Hypothalamus (tissue), 51 donors: ENCODE results near the gene FOXL2.

ENCODE experiments used
- DNase-seq, 51 donors: peaks; one replicate each; lab custom pipeline; 2025; lab: John Stamatoyannopoulos, UW

FOXL2 gene

DNA sequence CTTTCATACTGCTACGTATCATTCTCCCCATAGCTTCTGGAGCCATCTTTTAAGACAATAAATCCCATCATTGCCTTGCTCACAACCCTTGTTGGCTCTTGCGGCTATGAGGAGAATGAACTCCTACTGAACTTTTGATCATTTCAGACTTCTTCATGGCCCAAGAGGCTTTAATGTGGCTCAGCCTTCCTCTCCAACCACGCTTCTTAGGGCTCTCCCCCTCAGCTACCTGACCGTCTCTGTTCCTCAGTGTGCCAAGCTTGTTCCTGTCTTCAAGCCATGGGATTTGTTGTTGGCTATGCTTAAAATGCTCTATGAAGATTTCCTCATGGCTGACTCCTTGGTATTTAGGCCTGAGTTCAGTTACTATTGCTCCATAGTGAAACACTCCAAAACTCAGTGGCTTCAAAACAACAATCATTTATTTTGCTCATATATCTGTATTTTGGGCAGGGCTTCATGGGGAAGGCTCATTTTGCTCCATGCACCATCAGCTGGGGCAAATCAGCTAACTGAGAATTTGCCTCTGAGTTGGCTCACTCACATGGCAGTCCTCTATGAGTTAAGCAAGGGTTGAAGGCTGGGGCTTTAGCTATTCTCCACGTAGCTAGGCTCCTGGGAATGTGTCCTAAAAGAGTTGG, 47.5 kb downstream of the FOXL2 start:
- no peak for DNase-seq

DNA sequence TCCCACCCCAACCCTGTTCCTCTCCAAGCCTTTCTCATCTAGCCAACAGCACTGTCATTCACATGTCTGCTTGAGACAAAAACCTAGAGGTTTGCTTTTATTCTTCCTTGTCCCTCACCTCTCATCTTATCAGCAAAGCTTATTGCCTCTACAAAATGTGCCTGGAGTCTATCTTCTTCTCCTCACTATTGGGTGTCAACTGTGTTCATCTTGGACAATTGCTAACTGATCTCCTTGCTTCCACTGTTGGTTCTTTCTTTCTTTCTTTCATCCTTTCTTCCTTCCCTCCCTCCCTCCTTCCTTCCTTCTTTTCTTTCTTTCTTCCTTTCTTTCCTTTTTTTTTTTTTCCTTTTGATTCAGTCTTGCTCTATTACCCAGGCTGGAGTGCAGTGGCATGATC, 48.2 kb downstream of the FOXL2 start:
- no peak for DNase-seq

DNA sequence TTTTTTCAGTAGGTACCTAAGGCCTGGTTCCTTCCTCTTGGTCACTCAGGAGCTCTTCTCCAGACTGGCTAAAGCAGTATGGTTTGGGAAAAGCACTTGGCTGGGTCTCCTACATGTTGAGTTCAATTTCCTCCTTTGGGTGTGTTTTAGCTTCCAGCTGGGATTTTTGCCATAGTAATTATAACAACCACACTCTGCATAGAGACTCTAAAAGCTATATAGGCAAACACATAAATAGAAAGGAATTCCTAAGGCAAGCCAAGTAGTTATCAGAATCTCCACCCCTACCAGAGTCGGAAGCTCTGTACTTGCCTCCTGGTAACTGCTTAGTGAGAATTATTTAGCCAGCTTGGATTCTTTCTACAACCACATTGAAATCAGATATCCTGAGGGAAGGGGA, 48.6 kb downstream of the FOXL2 start:
- DNase-seq, result no peak
